ENCODE measurements around the gene SFMBT2.
"Not testable (repeated sequence)": the region's sequence is repeated elsewhere in the genome, so short reads cannot be mapped to it uniquely, and the experiment has no call there.

Gene SFMBT2

GRCh38 chr10:7233259-7233991 lies 177.4 kb downstream of the SFMBT2 start:
- H3K4me3 ChIP-seq (ENCODE audit: low read length), result no peak overlapping the region
- no peak for TF ChIP-seq ZNF274 (IDR thresholded peaks at IDR 0.05; ENCODE audit: low read depth, low read length)

DNA sequence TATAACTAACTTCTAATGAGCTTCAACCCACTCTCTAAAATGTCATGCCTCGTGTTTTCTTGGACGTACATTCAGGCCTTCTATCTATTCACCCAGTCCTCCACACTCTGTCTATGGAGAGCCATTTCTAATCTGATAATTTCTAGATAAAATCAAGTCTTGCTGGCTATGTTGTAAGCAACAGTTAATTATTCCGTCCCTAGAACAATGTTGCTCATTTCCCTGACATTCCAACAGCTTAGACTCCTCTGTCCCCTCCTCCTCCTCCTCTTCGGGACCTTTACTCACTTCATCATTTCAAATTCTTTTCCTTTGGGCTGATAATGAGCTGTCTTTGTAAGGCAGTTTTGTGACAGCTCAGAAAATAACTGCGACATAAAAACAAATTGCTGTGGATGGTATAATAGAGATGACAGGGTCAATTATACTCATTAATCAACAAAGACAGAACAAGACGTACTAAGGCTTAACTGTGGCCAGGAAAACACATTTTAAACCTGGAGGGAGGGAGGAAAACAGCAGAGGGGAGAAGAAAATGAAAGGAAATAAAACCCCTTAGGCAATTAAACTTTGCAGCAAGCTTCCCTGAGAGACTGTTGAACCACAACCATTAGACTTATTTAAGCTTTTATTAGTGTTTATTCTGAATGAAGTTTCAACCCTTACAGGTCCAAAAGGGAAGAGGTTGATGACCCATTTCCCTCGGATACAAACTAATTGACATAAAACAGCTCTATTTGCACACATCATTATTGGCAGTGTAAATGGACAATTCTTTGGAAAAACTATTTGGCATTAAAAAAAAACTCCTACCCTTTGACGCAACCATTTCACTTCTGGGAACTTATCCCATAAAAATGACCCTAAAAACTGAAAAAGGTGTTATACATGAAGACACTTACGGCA lies 179.1 kb downstream of the SFMBT2 start:
- H3K4me3 ChIP-seq (ENCODE audit: low read length), result no peak overlapping the region
- TF ChIP-seq ZNF274 (IDR thresholded peaks at IDR 0.05; ENCODE audit: low read depth, low read length), result no peak

DNA sequence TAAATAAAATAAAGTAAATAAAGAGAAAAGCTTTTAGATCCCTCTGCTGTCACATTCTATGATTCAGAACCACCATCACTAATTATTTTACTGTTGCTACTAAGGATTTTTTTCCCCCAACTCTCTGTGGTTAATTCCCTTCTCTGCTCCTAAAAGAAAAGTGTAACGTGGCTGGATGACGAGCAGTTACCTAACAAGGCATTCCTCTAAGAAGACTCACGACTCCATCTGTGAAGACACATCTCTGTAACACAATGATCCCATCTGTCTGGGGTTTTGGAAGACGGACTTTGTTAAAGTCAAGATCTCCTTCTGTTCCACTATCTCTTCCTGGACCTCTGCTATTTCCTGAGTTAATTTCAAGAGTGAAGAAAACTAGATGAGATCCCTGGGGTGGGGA lies 179.9 kb downstream of the SFMBT2 start:
- no peak for TF ChIP-seq ZNF274 (IDR thresholded peaks at IDR 0.05; ENCODE audit: low read depth, low read length)
- no peak overlapping the region for H3K4me3 ChIP-seq (ENCODE audit: low read length)

DNA sequence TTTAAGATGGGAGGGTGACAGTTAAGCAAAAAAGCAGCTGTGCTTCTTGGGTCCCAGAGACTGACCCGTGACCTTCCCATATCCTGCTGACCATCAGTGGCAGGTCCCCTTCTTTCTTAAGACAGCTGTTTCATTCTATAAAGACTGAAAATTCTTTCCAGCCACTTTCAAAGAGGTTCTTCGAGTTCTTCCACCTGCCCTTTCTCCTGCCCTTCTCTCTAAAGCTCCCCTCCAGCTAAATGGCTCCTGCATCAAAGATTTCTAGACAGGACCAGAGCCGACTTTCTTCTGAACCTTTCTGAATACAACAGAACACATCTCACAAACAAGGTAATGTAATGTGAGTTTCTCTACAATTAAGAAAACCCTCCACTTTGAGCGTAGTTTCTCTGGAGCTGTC lies 180.8 kb downstream of the SFMBT2 start:
- no peak for TF ChIP-seq ZNF274 (IDR thresholded peaks at IDR 0.05; ENCODE audit: low read depth, low read length)
- H3K4me3 ChIP-seq (ENCODE audit: low read length), result no peak overlapping the region

DNA sequence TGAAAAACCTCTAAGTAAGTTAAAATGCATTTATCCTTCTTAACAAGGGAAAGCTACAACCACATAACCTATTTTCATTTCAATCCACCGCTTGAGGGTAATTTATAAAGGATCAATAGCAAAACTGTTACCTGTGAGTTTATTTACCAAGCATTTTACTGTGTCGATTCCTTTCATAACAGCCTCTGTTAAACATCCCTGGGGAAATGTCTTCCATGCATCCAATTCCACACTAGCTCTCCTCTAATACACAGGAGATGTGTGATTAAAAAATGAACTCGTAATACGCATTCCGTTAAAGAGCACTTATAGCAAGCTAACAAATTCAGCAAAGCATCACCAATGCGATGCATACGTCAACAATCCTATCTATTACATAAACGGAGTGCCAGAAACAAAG lies 185.7 kb downstream of the SFMBT2 start:
- no peak overlapping the region for H3K4me3 ChIP-seq (ENCODE audit: low read length)
- TF ChIP-seq ZNF274 (IDR thresholded peaks at IDR 0.05; ENCODE audit: low read depth, low read length), result no peak

GRCh38 chr10:7218968-7219367 lies 191.9 kb downstream of the SFMBT2 start:
- no peak overlapping the region for H3K4me3 ChIP-seq (ENCODE audit: low read length)
- no peak for TF ChIP-seq ZNF274 (IDR thresholded peaks at IDR 0.05; ENCODE audit: low read depth, low read length)

- not testable (repeated sequence) for H3K4me3 ChIP-seq (ENCODE audit: low read length)
Measured at GRCh38 chr10:7212696-7213095, 198.1 kb downstream of the SFMBT2 start.

GRCh38 chr10:7211857-7212577 lies 198.8 kb downstream of the SFMBT2 start:
- no peak overlapping the region for H3K4me3 ChIP-seq (ENCODE audit: low read length)
- no peak for TF ChIP-seq ZNF274 (IDR thresholded peaks at IDR 0.05; ENCODE audit: low read depth, low read length)

- no peak overlapping the region for H3K4me3 ChIP-seq (ENCODE audit: low read length)
- TF ChIP-seq ZNF274 (IDR thresholded peaks at IDR 0.05; ENCODE audit: low read depth, low read length), result no peak
Measured at GRCh38 chr10:7210516-7210915, 200.3 kb downstream of the SFMBT2 start.

GRCh38 chr10:7209458-7209857 lies 201.4 kb downstream of the SFMBT2 start:
- no peak for TF ChIP-seq ZNF274 (IDR thresholded peaks at IDR 0.05; ENCODE audit: low read depth, low read length)
- H3K4me3 ChIP-seq (ENCODE audit: low read length), result no peak overlapping the region

GRCh38 chr10:7206412-7207100 lies 204.3 kb downstream of the SFMBT2 start:
- H3K4me3 ChIP-seq (ENCODE audit: low read length), result no peak overlapping the region
- no peak for TF ChIP-seq ZNF274 (IDR thresholded peaks at IDR 0.05; ENCODE audit: low read depth, low read length)

DNA sequence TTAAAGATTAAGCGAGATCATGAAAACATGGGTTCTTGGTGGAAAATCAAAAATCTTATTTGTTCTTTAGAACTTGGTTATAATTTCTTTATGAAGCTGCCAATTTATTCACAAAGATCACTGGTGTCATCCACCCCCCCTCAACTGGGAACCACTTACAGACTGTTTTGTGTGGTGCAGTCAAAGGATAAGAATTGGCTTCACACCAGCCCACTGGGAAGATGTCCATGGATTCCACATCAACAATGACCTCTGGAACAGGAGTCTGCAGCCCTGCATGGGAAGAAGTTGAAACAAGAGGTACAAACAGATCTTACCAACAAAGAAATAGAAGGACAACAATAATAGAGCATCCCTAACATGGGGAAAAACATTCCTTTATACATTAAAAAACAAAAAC lies 205.2 kb downstream of the SFMBT2 start:
- H3K4me3 ChIP-seq (ENCODE audit: low read length), result no peak overlapping the region
- TF ChIP-seq ZNF274 (IDR thresholded peaks at IDR 0.05; ENCODE audit: low read depth, low read length), result no peak

DNA sequence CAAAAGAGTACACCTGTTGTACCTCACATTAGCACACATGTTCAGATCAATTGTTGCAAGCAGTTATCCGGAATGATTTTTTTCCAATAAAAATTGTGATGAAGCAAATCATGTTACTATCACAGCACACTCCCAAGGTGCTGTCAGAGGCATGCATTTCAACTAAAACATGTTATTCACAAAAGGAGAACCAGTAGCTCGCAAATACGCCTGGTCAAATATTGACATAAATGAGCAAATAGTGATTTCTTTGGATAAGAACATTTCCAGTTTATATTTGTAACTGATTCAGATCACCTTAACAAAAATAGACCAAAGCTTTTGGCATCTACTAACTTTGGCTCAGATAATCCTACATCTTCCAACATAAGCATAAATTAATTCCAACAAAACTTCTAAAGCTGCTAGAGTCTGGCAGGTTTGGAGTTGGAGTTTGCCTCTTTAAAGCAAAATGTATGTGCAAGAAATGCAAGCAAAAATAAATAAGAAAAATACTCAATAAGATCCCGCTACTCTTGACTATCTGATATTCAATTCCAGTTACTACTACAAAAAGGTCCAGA lies 208.0 kb downstream of the SFMBT2 start:
- H3K4me3 ChIP-seq (ENCODE audit: low read length), result no peak overlapping the region
- no peak for TF ChIP-seq ZNF274 (IDR thresholded peaks at IDR 0.05; ENCODE audit: low read depth, low read length)

Measured in GM08714 (cell line).